HL-60 (cell line): ENCODE results near the gene CALHM1.

Experiments
- POLR2AphosphoS5 ChIP-seq: IDR thresholded peaks from 2 replicates; pipeline ENCODE4 v1.6.1; 2012; ENCODE audit warnings: low read depth
- TF ChIP-seq, protein P1 (sequence below): IDR thresholded peaks from one replicate; pipeline ENCODE4 v1.5.1; 2011; ENCODE audit warnings: low read length, control low read depth, inconsistent platforms; ENCODE audit not compliant: insufficient read depth

GRCh38 chr10:103428989-103429643, 29.6 kb downstream of the CALHM1 start:
- no peak for TF ChIP-seq POLR2AphosphoS5
- TF ChIP-seq, protein P1, sequence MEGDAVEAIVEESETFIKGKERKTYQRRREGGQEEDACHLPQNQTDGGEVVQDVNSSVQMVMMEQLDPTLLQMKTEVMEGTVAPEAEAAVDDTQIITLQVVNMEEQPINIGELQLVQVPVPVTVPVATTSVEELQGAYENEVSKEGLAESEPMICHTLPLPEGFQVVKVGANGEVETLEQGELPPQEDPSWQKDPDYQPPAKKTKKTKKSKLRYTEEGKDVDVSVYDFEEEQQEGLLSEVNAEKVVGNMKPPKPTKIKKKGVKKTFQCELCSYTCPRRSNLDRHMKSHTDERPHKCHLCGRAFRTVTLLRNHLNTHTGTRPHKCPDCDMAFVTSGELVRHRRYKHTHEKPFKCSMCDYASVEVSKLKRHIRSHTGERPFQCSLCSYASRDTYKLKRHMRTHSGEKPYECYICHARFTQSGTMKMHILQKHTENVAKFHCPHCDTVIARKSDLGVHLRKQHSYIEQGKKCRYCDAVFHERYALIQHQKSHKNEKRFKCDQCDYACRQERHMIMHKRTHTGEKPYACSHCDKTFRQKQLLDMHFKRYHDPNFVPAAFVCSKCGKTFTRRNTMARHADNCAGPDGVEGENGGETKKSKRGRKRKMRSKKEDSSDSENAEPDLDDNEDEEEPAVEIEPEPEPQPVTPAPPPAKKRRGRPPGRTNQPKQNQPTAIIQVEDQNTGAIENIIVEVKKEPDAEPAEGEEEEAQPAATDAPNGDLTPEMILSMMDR = no peak
